ENCODE measurements around the gene PSMB3. TPM values are rescaled to one million over a fixed set of nuclear protein-coding genes. Genes with fewer than 3 reads are reported as not detected.
A peak's percentile ranks its signal among the peaks of the same experiment; 100 is the strongest.

Gene PSMB3
- polyA plus RNA-seq, 2 of the 4 experiments (the other 2 are of a cell fraction), result 417 to 463 TPM

DNA sequence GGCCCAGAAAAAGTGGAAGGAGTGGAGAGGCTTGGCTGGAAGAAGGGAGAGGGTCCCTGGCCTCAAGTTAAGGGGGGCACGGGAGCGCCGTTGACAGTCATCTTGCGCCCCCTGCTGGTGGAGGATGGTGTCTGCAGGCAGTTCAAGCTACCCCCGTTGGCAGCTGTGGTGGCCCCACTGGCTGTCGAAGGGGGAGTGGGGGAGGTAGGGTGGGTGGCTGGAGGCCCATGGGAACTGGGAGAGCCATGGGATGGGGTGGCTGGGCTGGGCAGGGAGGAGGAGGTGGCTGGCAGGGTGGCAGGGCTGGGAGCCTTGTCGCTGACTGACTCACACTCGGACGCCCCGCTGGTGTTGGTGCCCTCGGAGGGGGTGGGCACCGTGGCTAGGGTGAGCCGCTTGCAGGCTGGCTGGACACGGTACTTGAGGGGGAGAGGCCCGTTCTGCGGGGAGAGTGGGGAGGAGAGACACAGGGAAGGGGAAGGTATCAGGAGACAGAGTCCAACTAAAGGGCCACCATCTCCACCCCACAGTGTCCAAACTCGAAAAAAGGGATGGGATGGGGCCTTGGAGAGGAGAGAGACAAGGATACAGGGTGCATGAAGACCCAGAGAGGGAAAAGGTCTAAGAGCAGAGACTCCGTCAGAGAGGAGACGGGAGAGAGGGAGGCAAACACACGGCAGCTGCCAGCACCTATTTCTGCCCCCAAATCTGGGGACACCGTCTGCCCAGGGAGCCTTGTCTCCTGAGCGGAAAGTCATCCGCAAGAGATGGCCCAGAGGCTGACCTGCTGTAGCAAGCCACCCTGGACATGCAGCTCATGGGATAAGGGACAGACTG, 17.2 kb upstream of the PSMB3 start:
- peaks cover 35% of the 10 kb centered on the region for H3K4me1 ChIP-seq
- no peak overlapping the region for H3K4me2 ChIP-seq
- POLR2A ChIA-PET, result interaction anchor here (0.5 to 1.7 kb wide), 4 partner anchors 15 to 61 kb away, joined by 3 to 7 read pairs (median 4); partner anchors contain the start of gene EPOP
- 51% methylated on average over 22 of the region's 23 CpGs for WGBS (ENCODE audit: missing lambda C conversion rate)
- no peak overlapping the region for H3K4me3 ChIP-seq
- H3K27ac ChIP-seq, result peak overlapping the region in 1 of 2 experiments; percentile 34; a peak in 1 of 6 replicates
- no peak for FAIRE-seq
- peak in 1 of 2 experiments; percentile 32; a peak in 3 of 6 replicates for ATAC-seq
- peak; percentile 50 to 93 for DNase-seq (ENCODE audit: low read depth in 1 of 2, low spot score in 1 of 2)
- TF ChIP-seq FOSL2 (IDR thresholded peaks at IDR 0.05) (no peak), FOSL2 (CRISPR knock-in tag; IDR thresholded peaks at IDR 0.05) (0 out of 2 replicates have a peak, but pooled peaks have one; percentile 3), RAD21 (conservative IDR thresholded peaks at IDR 0.05 in 1 of 2, IDR thresholded peaks at IDR 0.05 in 1 of 2) (peak; percentile 71 to 78), RCOR1 (IDR thresholded peaks at IDR 0.05; ENCODE audit: low read depth, low read length) (no peak), GATA3 (IDR thresholded peaks at IDR 0.05; ENCODE audit: borderline replicate concordance) (0 out of 2 replicates have a peak, but pooled peaks have one; percentile 8), CHD4 (IDR thresholded peaks at IDR 0.05; ENCODE audit: borderline replicate concordance) (no peak), POLR2A (IDR thresholded peaks at IDR 0.05; ENCODE audit: low read length) (no peak), EHMT2 (IDR thresholded peaks at IDR 0.05; ENCODE audit: low read depth) (no peak), SMC3 (IDR thresholded peaks at IDR 0.05) (peak; percentile 78), HOXA7 (CRISPR knock-in tag; IDR thresholded peaks at IDR 0.05) (no peak), MYC (IDR thresholded peaks at IDR 0.05; ENCODE audit: borderline replicate concordance, low read length) (no peak), EP300 (IDR thresholded peaks at IDR 0.05) (no peak), KDM1A (IDR thresholded peaks at IDR 0.05; ENCODE audit: low read depth) (no peak), ZNF302 (CRISPR knock-in tag; IDR thresholded peaks at IDR 0.05) (no peak), RARB (CRISPR knock-in tag; IDR thresholded peaks at IDR 0.05) (no peak), RNF2 (IDR thresholded peaks at IDR 0.05; ENCODE audit: borderline replicate concordance, low read depth) (no peak), EHF (CRISPR knock-in tag; IDR thresholded peaks at IDR 0.05) (no peak), TFCP2L1 (CRISPR knock-in tag; IDR thresholded peaks at IDR 0.05) (0 out of 2 replicates have a peak, but pooled peaks have one; percentile 13)
- TF ChIP-seq, protein P1, sequence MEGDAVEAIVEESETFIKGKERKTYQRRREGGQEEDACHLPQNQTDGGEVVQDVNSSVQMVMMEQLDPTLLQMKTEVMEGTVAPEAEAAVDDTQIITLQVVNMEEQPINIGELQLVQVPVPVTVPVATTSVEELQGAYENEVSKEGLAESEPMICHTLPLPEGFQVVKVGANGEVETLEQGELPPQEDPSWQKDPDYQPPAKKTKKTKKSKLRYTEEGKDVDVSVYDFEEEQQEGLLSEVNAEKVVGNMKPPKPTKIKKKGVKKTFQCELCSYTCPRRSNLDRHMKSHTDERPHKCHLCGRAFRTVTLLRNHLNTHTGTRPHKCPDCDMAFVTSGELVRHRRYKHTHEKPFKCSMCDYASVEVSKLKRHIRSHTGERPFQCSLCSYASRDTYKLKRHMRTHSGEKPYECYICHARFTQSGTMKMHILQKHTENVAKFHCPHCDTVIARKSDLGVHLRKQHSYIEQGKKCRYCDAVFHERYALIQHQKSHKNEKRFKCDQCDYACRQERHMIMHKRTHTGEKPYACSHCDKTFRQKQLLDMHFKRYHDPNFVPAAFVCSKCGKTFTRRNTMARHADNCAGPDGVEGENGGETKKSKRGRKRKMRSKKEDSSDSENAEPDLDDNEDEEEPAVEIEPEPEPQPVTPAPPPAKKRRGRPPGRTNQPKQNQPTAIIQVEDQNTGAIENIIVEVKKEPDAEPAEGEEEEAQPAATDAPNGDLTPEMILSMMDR (IDR thresholded peaks at IDR 0.05), result peak; percentile 96
- TF ChIP-seq, protein P2, sequence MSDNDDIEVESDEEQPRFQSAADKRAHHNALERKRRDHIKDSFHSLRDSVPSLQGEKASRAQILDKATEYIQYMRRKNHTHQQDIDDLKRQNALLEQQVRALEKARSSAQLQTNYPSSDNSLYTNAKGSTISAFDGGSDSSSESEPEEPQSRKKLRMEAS (IDR thresholded peaks at IDR 0.05), result peak; percentile 14; the same call in 1 of the 2 replicates
- TF ChIP-seq, protein P3, sequence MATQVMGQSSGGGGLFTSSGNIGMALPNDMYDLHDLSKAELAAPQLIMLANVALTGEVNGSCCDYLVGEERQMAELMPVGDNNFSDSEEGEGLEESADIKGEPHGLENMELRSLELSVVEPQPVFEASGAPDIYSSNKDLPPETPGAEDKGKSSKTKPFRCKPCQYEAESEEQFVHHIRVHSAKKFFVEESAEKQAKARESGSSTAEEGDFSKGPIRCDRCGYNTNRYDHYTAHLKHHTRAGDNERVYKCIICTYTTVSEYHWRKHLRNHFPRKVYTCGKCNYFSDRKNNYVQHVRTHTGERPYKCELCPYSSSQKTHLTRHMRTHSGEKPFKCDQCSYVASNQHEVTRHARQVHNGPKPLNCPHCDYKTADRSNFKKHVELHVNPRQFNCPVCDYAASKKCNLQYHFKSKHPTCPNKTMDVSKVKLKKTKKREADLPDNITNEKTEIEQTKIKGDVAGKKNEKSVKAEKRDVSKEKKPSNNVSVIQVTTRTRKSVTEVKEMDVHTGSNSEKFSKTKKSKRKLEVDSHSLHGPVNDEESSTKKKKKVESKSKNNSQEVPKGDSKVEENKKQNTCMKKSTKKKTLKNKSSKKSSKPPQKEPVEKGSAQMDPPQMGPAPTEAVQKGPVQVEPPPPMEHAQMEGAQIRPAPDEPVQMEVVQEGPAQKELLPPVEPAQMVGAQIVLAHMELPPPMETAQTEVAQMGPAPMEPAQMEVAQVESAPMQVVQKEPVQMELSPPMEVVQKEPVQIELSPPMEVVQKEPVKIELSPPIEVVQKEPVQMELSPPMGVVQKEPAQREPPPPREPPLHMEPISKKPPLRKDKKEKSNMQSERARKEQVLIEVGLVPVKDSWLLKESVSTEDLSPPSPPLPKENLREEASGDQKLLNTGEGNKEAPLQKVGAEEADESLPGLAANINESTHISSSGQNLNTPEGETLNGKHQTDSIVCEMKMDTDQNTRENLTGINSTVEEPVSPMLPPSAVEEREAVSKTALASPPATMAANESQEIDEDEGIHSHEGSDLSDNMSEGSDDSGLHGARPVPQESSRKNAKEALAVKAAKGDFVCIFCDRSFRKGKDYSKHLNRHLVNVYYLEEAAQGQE (IDR thresholded peaks at IDR 0.05), result no peak
- TF ChIP-seq, protein P4, sequence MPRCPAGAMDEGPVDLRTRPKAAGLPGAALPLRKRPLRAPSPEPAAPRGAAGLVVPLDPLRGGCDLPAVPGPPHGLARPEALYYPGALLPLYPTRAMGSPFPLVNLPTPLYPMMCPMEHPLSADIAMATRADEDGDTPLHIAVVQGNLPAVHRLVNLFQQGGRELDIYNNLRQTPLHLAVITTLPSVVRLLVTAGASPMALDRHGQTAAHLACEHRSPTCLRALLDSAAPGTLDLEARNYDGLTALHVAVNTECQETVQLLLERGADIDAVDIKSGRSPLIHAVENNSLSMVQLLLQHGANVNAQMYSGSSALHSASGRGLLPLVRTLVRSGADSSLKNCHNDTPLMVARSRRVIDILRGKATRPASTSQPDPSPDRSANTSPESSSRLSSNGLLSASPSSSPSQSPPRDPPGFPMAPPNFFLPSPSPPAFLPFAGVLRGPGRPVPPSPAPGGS (IDR thresholded peaks at IDR 0.05), result 0 out of 3 replicates have a peak, but pooled peaks have one; percentile 1
- TF ChIP-seq, protein P5, sequence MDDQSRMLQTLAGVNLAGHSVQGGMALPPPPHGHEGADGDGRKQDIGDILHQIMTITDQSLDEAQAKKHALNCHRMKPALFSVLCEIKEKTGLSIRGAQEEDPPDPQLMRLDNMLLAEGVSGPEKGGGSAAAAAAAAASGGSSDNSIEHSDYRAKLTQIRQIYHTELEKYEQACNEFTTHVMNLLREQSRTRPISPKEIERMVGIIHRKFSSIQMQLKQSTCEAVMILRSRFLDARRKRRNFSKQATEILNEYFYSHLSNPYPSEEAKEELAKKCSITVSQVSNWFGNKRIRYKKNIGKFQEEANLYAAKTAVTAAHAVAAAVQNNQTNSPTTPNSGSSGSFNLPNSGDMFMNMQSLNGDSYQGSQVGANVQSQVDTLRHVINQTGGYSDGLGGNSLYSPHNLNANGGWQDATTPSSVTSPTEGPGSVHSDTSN (IDR thresholded peaks at IDR 0.05), result peak; percentile 80; the same call in 1 of the 2 replicates
- CTCF ChIA-PET, result interaction anchor here (0.5 to 5.7 kb wide), 55 partner anchors 9 to 1111 kb away, joined by 3 to 107 read pairs (median 5); partner anchors contain the start of genes CWC25, EPOP, PCGF2 and PLXDC1
- H3K9me3 ChIP-seq, result no peaks in the 10 kb centered on the region

Data from A549 (cell line).